GM18951 (cell line): ENCODE results near the gene PMM2.

Experiments
- POLR2A ChIP-seq: IDR thresholded peaks from 4 replicates; pipeline ENCODE4 v1.6.1; 2011; ENCODE audit warnings: mild to moderate bottlenecking; ENCODE audit not compliant: insufficient read length, insufficient read depth; ENCODE audit errors: extremely low read depth
- in situ Hi-C: fragments of 300-500 bp; cut with MboI; formaldehyde crosslinking; loops from one replicate; pipeline ENCODE4 v1.12.0; 2022; ENCODE audit warnings: low sequenced_read_pairs, mixed read lengths, inconsistent platforms; ENCODE audit not compliant: unreplicated experiment

The PMM2 gene

DNA sequence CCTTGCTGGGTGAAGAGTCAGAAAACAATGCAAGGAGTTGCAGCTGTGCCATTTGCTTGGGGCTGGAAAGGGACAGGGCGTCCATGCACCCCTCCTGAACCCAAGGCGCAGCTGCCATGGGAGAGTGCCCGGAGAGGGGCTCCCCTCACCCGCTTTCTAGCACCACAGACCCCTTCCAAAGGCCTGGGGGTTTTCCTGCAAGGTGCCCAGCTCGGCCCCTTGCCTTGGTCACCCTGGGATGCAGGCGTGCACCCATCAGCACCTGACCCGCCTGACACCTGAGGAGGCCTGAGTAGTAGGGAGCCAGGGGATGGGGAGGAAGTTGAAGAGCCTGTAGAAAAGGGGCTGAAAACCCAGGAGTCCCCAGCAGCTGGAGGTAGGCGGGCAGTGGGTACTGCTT, 30.5 kb upstream of the PMM2 start:
- no peak for TF ChIP-seq POLR2A
- in situ Hi-C loops = no loop called here

DNA sequence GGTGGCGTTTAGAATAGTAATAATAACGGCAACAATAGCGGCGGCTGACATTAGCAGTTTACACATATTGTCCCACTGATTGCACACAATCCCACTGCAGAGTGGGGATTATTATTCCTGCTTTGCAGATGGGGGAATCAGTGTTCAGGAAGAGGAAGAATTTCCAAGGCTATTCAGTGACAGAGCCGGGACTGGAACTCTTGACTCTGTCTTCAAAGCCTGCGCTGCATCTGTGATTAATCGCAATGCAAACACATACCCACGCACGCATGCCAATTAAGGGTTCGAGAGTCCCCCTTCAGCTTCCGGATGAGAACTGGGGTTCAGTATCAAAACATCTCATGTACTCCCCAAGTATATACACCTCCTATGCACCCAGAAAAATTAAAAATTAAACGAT, 29.4 kb upstream of the PMM2 start:
- in situ Hi-C loops = no loop called here
- TF ChIP-seq POLR2A = no peak

GRCh38 chr16:8768692-8769091, 28.9 kb upstream of the PMM2 start:
- in situ Hi-C loops = no loop called here
- TF ChIP-seq POLR2A = no peak

GRCh38 chr16:8773537-8773936, 24.1 kb upstream of the PMM2 start:
- TF ChIP-seq POLR2A = no peak
- in situ Hi-C loops = no loop called here

GRCh38 chr16:8774208-8774607, 23.4 kb upstream of the PMM2 start:
- in situ Hi-C loops = no loop called here
- no peak for TF ChIP-seq POLR2A

DNA sequence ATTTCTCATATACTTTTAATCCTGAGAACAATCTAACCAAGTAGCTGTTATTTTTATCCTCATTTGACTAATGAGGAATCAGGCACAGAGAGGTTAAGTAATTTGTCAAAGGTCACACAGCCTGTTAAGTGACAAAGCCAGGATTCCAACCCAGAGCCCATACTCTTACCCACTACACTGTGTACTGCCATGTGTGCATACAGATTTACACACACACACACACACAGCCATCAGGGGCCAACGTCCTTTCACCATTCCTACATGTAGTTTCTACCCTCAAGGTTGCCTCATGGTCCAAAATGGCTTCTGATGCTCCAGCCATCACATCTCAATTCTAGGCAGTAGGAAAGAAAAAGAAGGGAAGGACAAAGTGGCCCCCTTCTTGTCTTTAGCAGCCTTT, 22.3 kb upstream of the PMM2 start:
- in situ Hi-C loops = loop anchor here (25.0 kb wide), 1 partner anchor 213 kb away; no protein-coding TSS in a partner anchor
- no peak for TF ChIP-seq POLR2A

GRCh38 chr16:8776129-8776584, 21.5 kb upstream of the PMM2 start:
- no peak for TF ChIP-seq POLR2A
- in situ Hi-C loops = loop anchor here (25.0 kb wide), 1 partner anchor 214 kb away; no protein-coding TSS in a partner anchor

DNA sequence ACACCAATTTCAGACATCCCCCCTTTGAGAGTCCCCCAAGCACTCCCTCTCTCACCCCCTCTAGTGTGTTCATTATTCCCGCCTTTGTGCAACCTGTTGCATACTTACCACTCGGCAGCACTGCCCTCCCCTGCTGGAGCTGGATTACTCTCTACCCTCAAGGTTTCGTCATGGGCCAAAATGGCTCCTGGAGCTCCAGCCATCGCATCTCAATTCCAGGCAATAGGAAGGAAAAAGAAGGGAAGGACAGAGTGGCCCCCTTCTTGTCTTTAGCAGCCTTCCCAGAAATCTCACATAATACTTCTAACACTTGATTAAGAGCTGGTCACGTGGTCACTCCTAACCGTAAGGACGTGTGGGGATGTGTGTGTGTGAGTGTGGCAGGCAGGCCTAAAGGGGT, 20.4 kb upstream of the PMM2 start:
- in situ Hi-C loops = loop anchor here (25.0 kb wide), 1 partner anchor 215 kb away; no protein-coding TSS in a partner anchor
- no peak for TF ChIP-seq POLR2A

- in situ Hi-C loops = loop anchor here (25.0 kb wide), 1 partner anchor 219 kb away; no protein-coding TSS in a partner anchor
- no peak for TF ChIP-seq POLR2A
Observed at GRCh38 chr16:8781797-8782196, 15.8 kb upstream of the PMM2 start.

GRCh38 chr16:8782673-8783072, 15.0 kb upstream of the PMM2 start:
- TF ChIP-seq POLR2A = no peak
- in situ Hi-C loops = loop anchor here (25.0 kb wide), 1 partner anchor 220 kb away; no protein-coding TSS in a partner anchor

GRCh38 chr16:8785408-8785807, 12.2 kb upstream of the PMM2 start:
- no peak for TF ChIP-seq POLR2A
- in situ Hi-C loops = loop anchor here (25.0 kb wide), 1 partner anchor 223 kb away; no protein-coding TSS in a partner anchor

- in situ Hi-C loops = loop anchor here (25.0 kb wide), 1 partner anchor 224 kb away; no protein-coding TSS in a partner anchor
Observed at GRCh38 chr16:8786316-8786715, 11.3 kb upstream of the PMM2 start.

DNA sequence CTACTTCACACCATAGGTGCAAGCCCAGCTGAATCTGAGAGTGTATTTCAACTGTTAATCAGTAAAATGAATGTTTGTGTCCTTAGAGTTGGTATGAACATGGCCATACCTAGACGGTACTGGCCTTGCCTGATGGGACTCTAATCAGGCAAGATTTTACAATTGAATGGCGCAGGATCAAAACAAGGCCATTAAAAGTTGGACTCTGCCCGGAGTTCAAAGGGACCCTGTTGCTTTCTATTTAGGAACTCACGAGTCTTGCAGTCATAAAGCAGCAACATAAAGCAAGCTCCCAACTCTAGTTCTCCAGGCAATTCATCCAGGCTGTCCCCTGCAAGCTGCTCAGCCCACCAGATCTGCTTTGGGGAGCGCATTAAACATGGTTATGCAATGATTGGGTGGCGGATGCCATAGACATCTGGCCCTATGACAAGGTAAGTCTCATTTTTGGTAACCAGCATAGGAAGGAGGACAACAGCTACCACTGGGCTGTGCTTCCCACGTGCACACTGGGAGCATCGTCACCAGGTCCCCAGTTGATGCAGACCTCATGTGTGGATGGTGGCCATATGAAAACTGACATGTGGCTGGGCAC, 9.0 kb upstream of the PMM2 start:
- in situ Hi-C loops = loop anchor here (25.0 kb wide), 1 partner anchor 226 kb away; no protein-coding TSS in a partner anchor
- TF ChIP-seq POLR2A = no peak

- TF ChIP-seq POLR2A = no peak
- in situ Hi-C loops = loop anchor here (25.0 kb wide), 1 partner anchor 233 kb away; no protein-coding TSS in a partner anchor
Observed at GRCh38 chr16:8795091-8795490, 2.5 kb upstream of the PMM2 start.
